Measurements from ENCODE around the gene ACSL6.

ACSL6 gene

GRCh38 chr5:131976414-131977211, 34.8 kb downstream of the ACSL6 start:
- TF ChIP-seq CTCF (conservative IDR thresholded peaks at IDR 0.05), result no peak
- no peak for TF ChIP-seq ZFX (IDR thresholded peaks at IDR 0.05)

GRCh38 chr5:131974956-131975726, 36.3 kb downstream of the ACSL6 start:
- no peak for TF ChIP-seq ZFX (IDR thresholded peaks at IDR 0.05)
- no peak for TF ChIP-seq CTCF (conservative IDR thresholded peaks at IDR 0.05)
- no peak overlapping the region for H3K27ac ChIP-seq

More at GRCh38 chr5:131976414-131977211, 34.8 kb downstream of the ACSL6 start:
- H3K27ac ChIP-seq, result no peak overlapping the region

GRCh38 chr5:131974622-131974955, 36.9 kb downstream of the ACSL6 start:
- TF ChIP-seq CTCF (conservative IDR thresholded peaks at IDR 0.05) (no peak), ZFX (IDR thresholded peaks at IDR 0.05) (no peak)
- no peak overlapping the region for H3K27ac ChIP-seq

GRCh38 chr5:131974016-131974415, 37.4 kb downstream of the ACSL6 start:
- no peak overlapping the region for H3K27ac ChIP-seq
- TF ChIP-seq ZFX (IDR thresholded peaks at IDR 0.05), result no peak
- no peak for TF ChIP-seq CTCF (conservative IDR thresholded peaks at IDR 0.05)

GRCh38 chr5:131973089-131973712, 38.3 kb downstream of the ACSL6 start:
- no peak overlapping the region for H3K27ac ChIP-seq
- TF ChIP-seq CTCF (conservative IDR thresholded peaks at IDR 0.05), result no peak
- TF ChIP-seq ZFX (IDR thresholded peaks at IDR 0.05), result no peak

- H3K27ac ChIP-seq, result no peak overlapping the region
- TF ChIP-seq CTCF (conservative IDR thresholded peaks at IDR 0.05) (no peak), ZFX (IDR thresholded peaks at IDR 0.05) (no peak)
Observed at GRCh38 chr5:131968396-131968954, 43.0 kb downstream of the ACSL6 start.
